Glomerular visceral epithelial cell (primary cell): ENCODE measurements around the gene KRT13.

Source experiments
- DNase-seq: peaks from one replicate; pipeline ENCODE4 v3.0.0-alpha.2; 2016; ENCODE audit errors: extremely low spot score

Gene KRT13

GRCh38 chr17:41494524-41494923 lies 10.9 kb downstream of the KRT13 start:
- peak; percentile 59 for DNase-seq

- peak; percentile 57 for DNase-seq
These were observed 12.6 kb downstream of the KRT13 start for GRCh38 chr17:41492771-41493170.

- no peak for DNase-seq
These were observed 13.1 kb downstream of the KRT13 start for GRCh38 chr17:41492351-41492750.

GRCh38 chr17:41491476-41491875 lies 13.9 kb downstream of the KRT13 start:
- no peak for DNase-seq

GRCh38 chr17:41490000-41490990 lies 15.1 kb downstream of the KRT13 start:
- no peak for DNase-seq

GRCh38 chr17:41489531-41489930 lies 15.9 kb downstream of the KRT13 start, which contains the start of gene KRT36:
TSS of gene KRT36 (minus strand) at chr17:41489910. CDS start at chr17:41489864, 46 bp downstream.
- no peak for DNase-seq

GRCh38 chr17:41486809-41487530 lies 18.4 kb downstream of the KRT13 start:
- DNase-seq: no peak

- DNase-seq: no peak
These were observed 19.1 kb downstream of the KRT13 start for GRCh38 chr17:41486316-41486715.

GRCh38 chr17:41484920-41485904 lies 20.2 kb downstream of the KRT13 start:
- no peak for DNase-seq

- peak; percentile 73 for DNase-seq
These were observed 21.2 kb downstream of the KRT13 start for GRCh38 chr17:41483991-41484826.

GRCh38 chr17:41483531-41483930 lies 21.9 kb downstream of the KRT13 start:
- no peak for DNase-seq

- no peak for DNase-seq
These were observed 24.4 kb downstream of the KRT13 start, which contains the start of gene KRT35 for GRCh38 chr17:41481036-41481435. TSS of gene KRT35 (minus strand) at chr17:41481151. CDS start at chr17:41481097, 54 bp downstream.

GRCh38 chr17:41480581-41480980 lies 24.8 kb downstream of the KRT13 start:
- DNase-seq: no peak

GRCh38 chr17:41480136-41480535 lies 25.3 kb downstream of the KRT13 start:
- DNase-seq: no peak

- no peak for DNase-seq
These were observed 27.2 kb downstream of the KRT13 start for GRCh38 chr17:41478237-41478636.

- DNase-seq: no peak
These were observed 28.3 kb downstream of the KRT13 start for GRCh38 chr17:41476866-41477815.

- no peak for DNase-seq
These were observed 30.0 kb downstream of the KRT13 start for GRCh38 chr17:41475421-41475820.

GRCh38 chr17:41474863-41475262 lies 30.5 kb downstream of the KRT13 start:
- no peak for DNase-seq

GRCh38 chr17:41468346-41468745 lies 37.1 kb downstream of the KRT13 start:
- no peak for DNase-seq
